ENCODE measurements around the gene LACTBL1.

- TF ChIP-seq CTCF (IDR thresholded peaks at IDR 0.05) (no peak), POLR2A (IDR thresholded peaks at IDR 0.05) (no peak), EP300 (IDR thresholded peaks at IDR 0.05) (no peak)
These were observed 14.1 kb downstream of the LACTBL1 start for GRCh38 chr1:22958556-22958955.

Data from ovary (tissue), 3 donors.